Endothelial cell of umbilical vein (primary cell): ENCODE results near the gene CPNE5. TPM values are rescaled to one million over a fixed set of nuclear protein-coding genes. Genes with fewer than 3 reads are reported as not detected.

Source experiments
- BruUV-seq: library from RNA; stranded (reverse); fragments of 400-500 nt; replicated peaks from 2 replicates; lab custom pipeline; 2021; lab: Mats Ljungman, UMichigan
- CTCF ChIA-PET: fragments of 300-600, 350-600 bp; sonication (Branson Sonifier 250); formaldehyde crosslinking; loops from one replicate; lab custom pipeline; 2021; ENCODE audit warnings: antibody characterized with exemption, inconsistent platforms; lab: Charles Lee
- POLR2A ChIA-PET: fragments of 300-600, 350-600 bp; sonication (Branson Sonifier 250); formaldehyde crosslinking; loops from one replicate; lab custom pipeline; 2021; ENCODE audit warnings: antibody characterized with exemption, inconsistent platforms; lab: Charles Lee
- DNase-seq: peaks from one replicate; pipeline ENCODE4 v3.0.0-alpha.2; 2011; ENCODE audit warnings: low read depth, low spot score
- FAIRE-seq: peaks from 2 replicates; lab custom pipeline; 2011; peaks lifted over from hg19 to GRCh38; lab: Jason Lieb, UNC
- H2AFZ ChIP-seq: 2 replicates; pipeline ENCODE4 v1.6.0; 2012; ENCODE audit warnings: low read depth, low read length, control low read depth, inconsistent platforms
- H3K27ac ChIP-seq: 2 replicates; pipeline ENCODE4 v1.5.1; 2011; ENCODE audit warnings: low read depth, mild to moderate bottlenecking, control low read depth, low read length, moderate library complexity; ENCODE audit not compliant: insufficient read depth
- H3K27me3 ChIP-seq, 2 experiments: 2 replicates each; pipeline versions ENCODE4 v1.6.0 to v1.6.1; 2011; ENCODE audit warnings: low read length in 2 of 2, mixed read lengths in 1 of 2; ENCODE audit not compliant: control insufficient read depth in 2 of 2, insufficient read depth in 2 of 2
- H3K36me3 ChIP-seq, 2 experiments: 2 replicates in 1 of 2; 3 replicates in 1 of 2; pipeline ENCODE4 v1.5.1; 2011; ENCODE audit warnings: low read length in 2 of 2, mild to moderate bottlenecking in 1 of 2, moderate library complexity in 1 of 2; ENCODE audit not compliant: control insufficient read depth in 2 of 2, insufficient read depth in 2 of 2; ENCODE audit errors: extremely low read depth in 1 of 2
- H3K4me1 ChIP-seq: 3 replicates; pipeline ENCODE4 v1.5.1; 2011; ENCODE audit warnings: mild to moderate bottlenecking, low read length; ENCODE audit not compliant: control insufficient read depth, insufficient read depth; ENCODE audit errors: extremely low read depth
- H3K4me2 ChIP-seq: 2 replicates; pipeline ENCODE4 v1.6.1; 2011; ENCODE audit warnings: low read length, control low read depth, mixed read lengths; ENCODE audit not compliant: insufficient read depth
- H3K4me3 ChIP-seq, 3 experiments: fragments of 200-600 bp in 1 of 3; sonication (generic), shearing (Covaris generic) in 1 of 3; replicated peaks in 1 of 3; 2 replicates each; pipeline ENCODE4 v1.5.1; 2011 to 2016; ENCODE audit warnings: control low read depth in 3 of 3, low read length in 3 of 3, mild to moderate bottlenecking in 2 of 3, inconsistent platforms in 1 of 3, low read depth in 1 of 3, moderate library complexity in 1 of 3; ENCODE audit not compliant: insufficient read depth in 1 of 3
- H3K79me2 ChIP-seq: 2 replicates; pipeline ENCODE4 v1.6.0; 2012; ENCODE audit warnings: low read length, inconsistent platforms; ENCODE audit not compliant: control insufficient read depth, insufficient read depth
- H3K9ac ChIP-seq: replicated peaks from 2 replicates; pipeline ENCODE3; 2011; ENCODE audit warnings: low read length, control low read depth; ENCODE audit not compliant: insufficient read depth; ENCODE audit errors: extremely low read depth
- H3K9me1 ChIP-seq: replicated peaks from 3 replicates; pipeline ENCODE4 v1.6.0; 2011; ENCODE audit warnings: mild to moderate bottlenecking, low read length; ENCODE audit not compliant: control insufficient read depth, insufficient read depth; ENCODE audit errors: extremely low read depth
- H3K9me3 ChIP-seq: replicated peaks from 2 replicates; pipeline ENCODE4 v1.5.1; 2012; ENCODE audit warnings: low read length, inconsistent platforms; ENCODE audit not compliant: control insufficient read depth, insufficient read depth
- H4K20me1 ChIP-seq: replicated peaks from 2 replicates; pipeline ENCODE3; 2011; ENCODE audit warnings: mild to moderate bottlenecking, low read length; ENCODE audit not compliant: control insufficient read depth, insufficient read depth; ENCODE audit errors: extremely low read depth
- CTCF ChIP-seq, 2 donors: IDR thresholded peaks; 1 replicate in 1 of 2; 2 replicates in 1 of 2; pipeline ENCODE4 v1.5.1; 2011; ENCODE audit warnings: low read length in 2 of 2, mild to moderate bottlenecking in 2 of 2, moderate library complexity in 2 of 2, control low read depth in 1 of 2, inconsistent platforms in 1 of 2, low read depth in 1 of 2; ENCODE audit not compliant: insufficient read depth in 1 of 2; ENCODE audit errors: extremely low read depth in 1 of 2
- POLR2A ChIP-seq: IDR thresholded peaks from 2 replicates; pipeline ENCODE4 v1.6.1; 2012; ENCODE audit warnings: low read depth, mild to moderate bottlenecking, control low read depth, low read length
- dilution Hi-C: fragments of 300-500 bp; cut with MboI; formaldehyde crosslinking; loops from one replicate; pipeline ENCODE4 v1.15.0; 2019; ENCODE audit warnings: low sequenced_read_pairs; ENCODE audit not compliant: extremely low pct_ligation_motif_present
- intact Hi-C: fragments of 100-400 bp; cut with micrococcal nuclease; formaldehyde crosslinking; loops from one replicate; pipeline ENCODE4 v1.10.0; 2022
- polyA plus RNA-seq, 4 experiments: library from polyadenylated mRNA; depleted of rRNA in 3 of 4; stranded (reverse) in 3 of 4; unstranded in 1 of 4; fragments of >200 nt; gene quantifications; 2 replicates each; pipeline versions ENCODE4 v1.2.1 to v1.2.3, GENCODE V29; 2011 to 2012; ENCODE audit warnings: missing spikeins in 1 of 4
- total RNA-seq: library from RNA; stranded (reverse); gene quantifications from 2 replicates; pipeline ENCODE4 v1.2.3, GENCODE V29; 2021
- TF ChIP-seq, protein P1 (sequence below): IDR thresholded peaks from 2 replicates; pipeline ENCODE4 v1.6.1; 2011; ENCODE audit not compliant: insufficient read depth, insufficient read length

Gene CPNE5
- total and polyA plus RNA-seq, 2 donors (not counting 3 experiments of a cell fraction or from before 2014, with no cell fraction given): 18.8 to 49.4 TPM

- no peak for TF ChIP-seq POLR2A
- TF ChIP-seq, protein P1, sequence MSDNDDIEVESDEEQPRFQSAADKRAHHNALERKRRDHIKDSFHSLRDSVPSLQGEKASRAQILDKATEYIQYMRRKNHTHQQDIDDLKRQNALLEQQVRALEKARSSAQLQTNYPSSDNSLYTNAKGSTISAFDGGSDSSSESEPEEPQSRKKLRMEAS: no peak
- TF ChIP-seq CTCF (IDR thresholded peaks at IDR 0.05; ENCODE audit: extremely low read depth in 1 of 2, insufficient read depth in 1 of 2, low read depth in 1 of 2, low read length in 2 of 2): peak in 1 of 2 donors; percentile 17
- no peaks in the 10 kb centered on the region for H3K9me3 ChIP-seq
- H3K36me3 ChIP-seq: peaks cover 0 to 2% of the 10 kb centered on the region in 2 experiments
- H2AFZ ChIP-seq: peak overlapping the region; percentile 76
- peak overlapping the region; percentile 82 for H3K27ac ChIP-seq
- POLR2A ChIA-PET: interaction anchor here (1.4 kb wide), 1 partner anchor 195 kb away, joined by 4 read pairs; the partner anchor contains the start of gene CDKN1A
- peak overlapping the region; percentile 99 for H3K4me2 ChIP-seq
- peaks cover 21% of the 10 kb centered on the region for H3K79me2 ChIP-seq
- H3K9ac ChIP-seq: peak overlapping the region; percentile 92
- CTCF ChIA-PET: interaction anchor here (0.9 to 5.7 kb wide), 13 partner anchors 9 to 144 kb away, joined by 3 to 41 read pairs (median 5); partner anchors contain the start of gene C6orf89
- no peaks in the 10 kb centered on the region for H4K20me1 ChIP-seq
- FAIRE-seq (peak; percentile 24), DNase-seq (no peak)
- no peaks in the 10 kb centered on the region for H3K9me1 ChIP-seq
- H3K4me3 ChIP-seq: peak overlapping the region; percentile 63 to 95 (median 67)
- peaks cover 12% of the 10 kb centered on the region for H3K4me1 ChIP-seq
- dilution Hi-C loops (no loop called here), intact Hi-C loops (loop anchor here (5.0 kb wide), 1 partner anchor 197 kb away; the partner anchor contains the start of gene CDKN1A)
- H3K27me3 ChIP-seq: no peaks in the 10 kb centered on the region
- BruUV-seq: TSS peak; percentile 64
These were observed 34.6 kb upstream of the CPNE5 start for GRCh38 chr6:36873612-36874442.
